Testis (tissue), 3 donors: Measurements from ENCODE around the gene SMOC1. TPM values are rescaled to one million over a fixed set of nuclear protein-coding genes. Genes with fewer than 3 reads are reported as not detected.
A peak's percentile ranks its signal among the peaks of the same experiment; 100 is the strongest.

Experiments
- DNase-seq: peaks from one replicate; pipeline ENCODE4 v3.0.0-alpha.2; 2019
- H3K27ac ChIP-seq, 2 donors: fragments of 200-600 bp; sonication (generic); one replicate each; pipeline ENCODE4 v1.5.1; 2019
- H3K27me3 ChIP-seq: fragments of 200-600 bp; sonication (generic); one replicate; pipeline ENCODE4 v1.5.1; 2019
- H3K36me3 ChIP-seq: fragments of 200-600 bp; sonication (generic); one replicate; pipeline ENCODE4 v1.5.1; 2017; ENCODE audit warnings: low read depth; ENCODE audit errors: missing control alignments
- H3K4me1 ChIP-seq: fragments of 200-600 bp; sonication (generic); one replicate; pipeline ENCODE4 v1.5.1; 2019
- H3K4me3 ChIP-seq, 2 donors: fragments of 200-600 bp; sonication (generic); one replicate each; pipeline ENCODE4 v1.5.1; 2017 to 2019
- H3K9me3 ChIP-seq: fragments of 200-600 bp; sonication (generic); one replicate; pipeline ENCODE4 v1.5.1; 2017
- POLR2A ChIP-seq: fragments of 450-650 bp; IDR thresholded peaks from one replicate; pipeline ENCODE4 v1.6.1; 2017; ENCODE audit warnings: antibody characterized with exemption, mild to moderate bottlenecking, moderate library complexity
- WGBS, 2 donors: methylation state at CpG; one replicate each; pipeline ENCODE4 v1.1.5; 2018; 5-methylcytosine and 5-hydroxymethylcytosine counted together
- intact Hi-C: fragments of 100-400 bp; cut with DNase I; formaldehyde crosslinking; loops from one replicate; pipeline ENCODE4 v1.15.1; 2023; ENCODE audit warnings: low total_unique reads
- polyA plus RNA-seq: library from polyadenylated mRNA; stranded (reverse); fragments of 350-450 nt; fragmentation: Illumina TruSeq; extraction: RNeasy Lipid Tissue Mini Kit (QIAGEN cat#74804); gene quantifications from one replicate; pipeline ENCODE4 v1.2.3, GENCODE V29; 2014; ENCODE audit warnings: low read depth, low replicate concordance; ENCODE audit not compliant: insufficient read depth
- total RNA-seq, 2 donors: library from RNA; depleted of rRNA; stranded (reverse); fragments of >200 nt; gene quantifications; one replicate each; pipeline ENCODE4 v1.2.3, GENCODE V29; 2016
- TF ChIP-seq, protein P1 (sequence below), 3 experiments: fragments of 450-650 bp in 2 of 3; fragments of 200-600 bp in 1 of 3; sonication (generic) in 1 of 3; IDR thresholded peaks; one replicate each; pipeline ENCODE4 v1.5.1; 2016 to 2019; ENCODE audit warnings: antibody characterized with exemption in 3 of 3, mild to moderate bottlenecking in 2 of 3, moderate library complexity in 1 of 3

The SMOC1 gene
- total and polyA plus RNA-seq, 3 donors from 2014 or later: 88.2 to 248 (median 143) TPM

- 39 to 40% methylated on average over 6 of the region's 6 CpGs for WGBS, 2 donors
- intact Hi-C loops: no loop called here
- DNase-seq: peak; percentile 25
- H3K9me3 ChIP-seq: no peaks in the 10 kb centered on the region
- H3K4me1 ChIP-seq: peaks cover 3% of the 10 kb centered on the region
- H3K36me3 ChIP-seq: no peaks in the 10 kb centered on the region
- H3K4me3 ChIP-seq: no peak overlapping the region
- TF ChIP-seq, protein P1, sequence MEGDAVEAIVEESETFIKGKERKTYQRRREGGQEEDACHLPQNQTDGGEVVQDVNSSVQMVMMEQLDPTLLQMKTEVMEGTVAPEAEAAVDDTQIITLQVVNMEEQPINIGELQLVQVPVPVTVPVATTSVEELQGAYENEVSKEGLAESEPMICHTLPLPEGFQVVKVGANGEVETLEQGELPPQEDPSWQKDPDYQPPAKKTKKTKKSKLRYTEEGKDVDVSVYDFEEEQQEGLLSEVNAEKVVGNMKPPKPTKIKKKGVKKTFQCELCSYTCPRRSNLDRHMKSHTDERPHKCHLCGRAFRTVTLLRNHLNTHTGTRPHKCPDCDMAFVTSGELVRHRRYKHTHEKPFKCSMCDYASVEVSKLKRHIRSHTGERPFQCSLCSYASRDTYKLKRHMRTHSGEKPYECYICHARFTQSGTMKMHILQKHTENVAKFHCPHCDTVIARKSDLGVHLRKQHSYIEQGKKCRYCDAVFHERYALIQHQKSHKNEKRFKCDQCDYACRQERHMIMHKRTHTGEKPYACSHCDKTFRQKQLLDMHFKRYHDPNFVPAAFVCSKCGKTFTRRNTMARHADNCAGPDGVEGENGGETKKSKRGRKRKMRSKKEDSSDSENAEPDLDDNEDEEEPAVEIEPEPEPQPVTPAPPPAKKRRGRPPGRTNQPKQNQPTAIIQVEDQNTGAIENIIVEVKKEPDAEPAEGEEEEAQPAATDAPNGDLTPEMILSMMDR (IDR thresholded peaks at IDR 0.05): no peak
- TF ChIP-seq POLR2A: no peak
- H3K27ac ChIP-seq: no peak overlapping the region
- no peaks in the 10 kb centered on the region for H3K27me3 ChIP-seq
Observed at GRCh38 chr14:69848903-69849391, 30.3 kb upstream of the SMOC1 start.

- H3K4me1 ChIP-seq: peaks cover 3% of the 10 kb centered on the region
- DNase-seq: peak; percentile 23
- H3K27ac ChIP-seq: no peak overlapping the region
- intact Hi-C loops: no loop called here
- TF ChIP-seq, protein P1 (IDR thresholded peaks at IDR 0.05): no peak
- no peak for TF ChIP-seq POLR2A
- H3K9me3 ChIP-seq: no peaks in the 10 kb centered on the region
- H3K27me3 ChIP-seq: no peaks in the 10 kb centered on the region
- WGBS, 2 donors: 52 to 59% methylated on average over 29 to 35 of the region's 35 CpGs
- peak overlapping the region; percentile 29 to 39 for H3K4me3 ChIP-seq
- no peaks in the 10 kb centered on the region for H3K36me3 ChIP-seq
Observed at GRCh38 chr14:69850086-69850735, 29.0 kb upstream of the SMOC1 start.

- intact Hi-C loops: no loop called here
- Histone ChIP-seq H3K4me3 (no peak overlapping the region), H3K27ac (no peak overlapping the region), H3K9me3 (no peaks in the 10 kb centered on the region), H3K4me1 (peaks cover 3% of the 10 kb centered on the region), H3K27me3 (no peaks in the 10 kb centered on the region), H3K36me3 (no peaks in the 10 kb centered on the region)
- TF ChIP-seq, protein P1 (IDR thresholded peaks at IDR 0.05): no peak
- no peak for TF ChIP-seq POLR2A
- no peak for DNase-seq
- WGBS, 2 donors: 71 to 88% methylated on average over 2 of the region's 2 CpGs
Observed at GRCh38 chr14:69850736-69851112, 28.5 kb upstream of the SMOC1 start.

GRCh38 chr14:69852531-69853321 is 26.5 kb upstream of the SMOC1 start:
- no peak overlapping the region for H3K4me3 ChIP-seq
- H3K36me3 ChIP-seq: no peaks in the 10 kb centered on the region
- peaks cover 3% of the 10 kb centered on the region for H3K4me1 ChIP-seq
- no peak overlapping the region for H3K27ac ChIP-seq
- intact Hi-C loops: no loop called here
- DNase-seq: no peak
- TF ChIP-seq, protein P1 (IDR thresholded peaks at IDR 0.05): no peak
- TF ChIP-seq POLR2A: no peak
- no peaks in the 10 kb centered on the region for H3K9me3 ChIP-seq
- 68 to 69% methylated on average over 7 of the region's 7 CpGs for WGBS, 2 donors
- no peaks in the 10 kb centered on the region for H3K27me3 ChIP-seq
